Umbilical cord (tissue), 2 donors: ENCODE results near the gene NPIPB4. TPM values are rescaled to one million over a fixed set of nuclear protein-coding genes. Genes with fewer than 3 reads are reported as not detected.
"Not testable (repeated sequence)": the region's sequence is repeated elsewhere in the genome, so short reads cannot be mapped to it uniquely, and the experiment has no call there.

Source experiments
- DNase-seq: peaks from one replicate; pipeline ENCODE4 v3.0.0-alpha.2; 2015; ENCODE audit warnings: low spot score
- total RNA-seq: library from RNA; depleted of rRNA; stranded (reverse); fragments of >200 nt; gene quantifications from one replicate; pipeline ENCODE4 v1.2.3, GENCODE V29; 2014; ENCODE audit warnings: low replicate concordance; ENCODE audit not compliant: insufficient read depth

Gene NPIPB4
- 83.3 TPM for total RNA-seq

- DNase-seq = not testable (repeated sequence)
Measured at GRCh38 chr16:21857656-21858055, at the start of gene NPIPB4. Gene NPIPB4 (minus strand): TSS chr16:21857756. CDS start chr16:21857378, 378 bp downstream.

DNA sequence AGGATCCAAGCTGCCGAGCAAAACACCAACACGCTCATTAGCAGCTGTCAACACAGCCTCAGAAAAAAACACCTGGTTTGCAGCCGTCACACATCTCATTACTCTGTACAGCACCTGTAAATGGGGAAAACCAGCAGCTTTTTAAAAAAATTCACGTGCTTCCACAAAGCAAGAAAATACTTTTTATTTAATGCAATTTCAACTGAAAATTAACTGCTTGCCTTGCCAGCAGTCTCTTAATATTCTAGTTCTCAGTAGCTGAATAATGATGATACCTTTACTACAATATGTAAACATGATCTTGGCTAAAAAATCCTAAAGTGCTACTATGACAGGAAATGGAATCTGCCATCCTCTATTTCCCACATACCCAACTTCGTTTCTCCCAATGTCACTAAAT lies 41.4 kb upstream of the NPIPB4 start:
- DNase-seq = not testable (repeated sequence)

- DNase-seq = not testable (repeated sequence)
Measured at GRCh38 chr16:21881988-21882387, 24.4 kb upstream of the NPIPB4 start.

- DNase-seq = not testable (repeated sequence)
Measured at GRCh38 chr16:21837186-21837585, 20.4 kb downstream of the NPIPB4 start.

- DNase-seq = not testable (repeated sequence)
Measured at GRCh38 chr16:21836334-21836733, 21.2 kb downstream of the NPIPB4 start.

GRCh38 chr16:21835747-21836146 lies 21.8 kb downstream of the NPIPB4 start:
- not testable (repeated sequence) for DNase-seq

GRCh38 chr16:21834211-21834610 lies 23.3 kb downstream of the NPIPB4 start:
- DNase-seq = not testable (repeated sequence)

DNA sequence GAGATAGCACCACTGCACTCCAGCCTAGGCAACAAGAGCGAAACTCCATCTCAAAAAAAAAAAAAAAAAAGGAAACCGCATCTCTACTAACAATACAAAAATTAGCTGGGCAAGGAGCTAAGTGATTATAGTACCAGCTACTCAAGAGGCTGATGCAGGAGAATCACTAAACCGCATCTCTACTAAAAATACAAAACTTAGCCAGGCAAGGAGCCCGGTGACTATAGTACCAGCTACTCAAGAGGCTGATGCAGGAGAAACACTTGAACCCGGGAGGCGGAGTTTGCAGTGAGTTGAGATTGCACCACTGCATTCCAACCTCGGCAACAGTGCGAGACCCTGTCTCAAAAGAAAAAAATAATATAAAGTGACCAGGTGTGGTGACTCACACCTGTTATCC lies 27.6 kb downstream of the NPIPB4 start:
- DNase-seq = not testable (repeated sequence)

GRCh38 chr16:21826067-21826706 lies 31.4 kb downstream of the NPIPB4 start:
- DNase-seq = not testable (repeated sequence)

- not testable (repeated sequence) for DNase-seq
Measured at GRCh38 chr16:21825526-21825925, 32.0 kb downstream of the NPIPB4 start.

DNA sequence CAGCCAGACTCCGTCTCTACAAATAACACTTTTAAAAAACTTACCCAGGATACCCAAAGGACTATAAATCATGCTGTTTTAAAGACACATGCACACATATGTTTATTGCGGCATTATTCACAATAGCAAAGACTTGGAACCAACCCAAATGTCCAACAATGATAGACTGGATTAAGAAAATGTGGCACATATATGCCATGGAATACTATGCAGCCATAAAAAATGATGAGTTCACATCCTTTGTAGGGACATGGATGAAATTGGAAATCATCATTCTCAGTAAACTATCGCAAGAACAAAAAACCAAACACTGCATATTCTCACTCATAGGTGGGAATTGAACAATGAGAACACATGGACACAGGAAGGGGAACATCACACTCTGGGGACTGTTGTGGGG lies 34.3 kb downstream of the NPIPB4 start:
- not testable (repeated sequence) for DNase-seq

DNA sequence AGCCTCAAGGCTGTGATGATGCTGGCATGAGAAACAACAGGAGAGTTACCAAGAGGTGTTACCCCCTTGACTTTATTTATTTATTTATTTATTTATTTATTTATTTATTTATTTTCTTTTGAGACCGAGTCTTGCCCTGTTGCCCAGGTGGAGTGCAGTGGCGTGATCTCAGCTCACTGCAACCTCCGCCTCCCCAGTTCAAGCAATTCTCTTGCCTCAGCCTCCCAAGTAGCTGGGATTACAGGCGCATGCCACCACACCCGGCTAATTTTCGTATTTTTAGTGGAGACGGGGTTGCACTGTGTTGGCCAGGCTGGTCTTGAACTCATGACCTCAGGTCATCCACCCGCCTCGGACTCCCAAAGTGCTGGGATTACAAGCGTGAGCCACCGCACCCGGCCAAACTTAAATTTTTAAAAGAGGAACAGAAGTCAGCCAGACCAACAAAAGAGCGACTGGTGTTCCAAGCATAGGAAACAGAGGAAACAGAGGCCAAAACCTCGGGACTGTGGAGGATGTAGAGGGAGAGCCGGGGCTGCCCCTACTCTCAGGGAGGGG lies 36.6 kb downstream of the NPIPB4 start:
- DNase-seq = not testable (repeated sequence)

DNA sequence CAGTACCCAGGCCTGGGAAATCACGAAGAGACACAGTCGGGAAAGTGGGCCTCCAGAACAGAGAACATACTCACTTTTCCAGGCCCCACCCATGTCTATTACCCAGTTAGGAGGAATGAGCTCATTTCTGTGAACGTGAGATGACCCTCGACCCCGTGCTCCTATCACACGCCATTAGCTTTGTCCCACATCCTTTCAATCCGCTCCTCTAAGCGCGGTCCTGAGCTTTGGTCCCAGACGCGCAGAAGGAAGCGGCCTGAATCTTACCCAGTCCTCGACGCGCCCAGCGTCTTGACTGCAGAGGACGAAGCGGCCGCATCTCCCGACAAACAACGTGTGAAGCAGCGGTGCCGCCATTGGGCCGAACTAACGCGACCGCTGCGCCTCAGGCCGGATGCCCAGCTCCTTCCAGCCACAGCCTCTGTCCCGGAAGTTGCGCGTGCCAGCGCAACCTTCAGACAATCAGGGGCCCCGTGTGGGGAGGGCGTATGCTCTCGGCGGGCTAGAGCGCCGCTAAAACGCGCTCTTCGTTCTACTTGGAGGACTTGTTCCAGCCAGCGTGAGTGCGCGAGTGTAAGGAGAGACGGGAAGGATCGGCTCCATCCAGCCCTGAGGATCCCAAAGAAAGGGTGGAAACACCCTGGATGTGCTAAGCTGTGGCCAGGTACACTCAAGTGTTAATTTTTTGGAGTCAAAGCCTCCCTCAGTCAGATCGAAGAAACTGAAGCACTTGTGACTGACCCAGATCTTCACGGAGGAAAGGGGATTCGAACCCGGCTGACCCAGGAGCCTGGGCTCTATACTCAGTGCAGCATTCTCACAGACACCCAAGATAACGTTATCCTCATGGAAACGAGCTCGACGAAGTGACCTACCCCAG lies 37.3 kb downstream of the NPIPB4 start:
- peak; percentile 86 for DNase-seq

- not testable (repeated sequence) for DNase-seq
Measured at GRCh38 chr16:21819617-21820016, 37.9 kb downstream of the NPIPB4 start.

DNA sequence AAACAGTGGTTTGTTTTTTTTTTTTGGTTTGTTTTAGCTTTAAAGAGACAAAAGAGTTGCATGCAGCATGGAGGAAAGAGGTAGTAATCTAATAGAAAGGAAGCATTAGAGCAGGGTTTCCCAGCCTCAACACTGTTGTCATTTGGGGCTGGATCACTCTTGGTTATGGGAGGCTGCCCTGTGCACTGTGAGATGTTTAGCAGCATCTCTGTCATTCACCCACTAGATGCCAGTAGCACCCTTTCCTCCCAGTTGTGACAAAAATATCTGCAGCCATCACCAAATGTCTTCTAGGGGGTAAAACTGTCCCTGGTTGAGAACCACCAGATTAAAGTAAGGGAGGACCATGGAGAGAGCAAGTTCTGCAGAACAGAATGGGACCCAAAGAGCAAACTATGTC lies 40.5 kb downstream of the NPIPB4 start:
- DNase-seq = not testable (repeated sequence)

- not testable (repeated sequence) for DNase-seq
Measured at GRCh38 chr16:21815694-21816093, 41.9 kb downstream of the NPIPB4 start.

- DNase-seq = not testable (repeated sequence)
Measured at GRCh38 chr16:21802375-21802663, 55.2 kb downstream of the NPIPB4 start.

- DNase-seq = not testable (repeated sequence)
Measured at GRCh38 chr16:21801538-21802374, 55.8 kb downstream of the NPIPB4 start.

DNA sequence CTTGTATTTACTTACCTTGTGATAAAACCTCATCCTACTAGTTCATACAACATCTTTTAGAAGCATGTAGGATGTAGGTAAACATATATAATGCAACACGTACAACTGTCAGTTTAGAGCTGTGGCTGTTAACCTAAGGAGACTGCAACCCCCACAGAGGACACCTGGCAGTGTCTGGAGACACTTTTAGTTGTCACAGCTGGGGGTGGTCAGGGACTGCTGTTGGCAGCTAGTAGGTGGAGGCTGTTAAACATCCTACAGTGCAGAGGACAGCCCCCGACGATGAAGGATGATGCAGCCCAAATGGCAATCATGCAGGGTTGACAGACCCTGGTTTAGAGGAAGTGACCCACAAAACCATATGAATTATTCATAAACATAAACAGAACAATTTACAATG lies 59.0 kb downstream of the NPIPB4 start:
- DNase-seq = not testable (repeated sequence)

DNA sequence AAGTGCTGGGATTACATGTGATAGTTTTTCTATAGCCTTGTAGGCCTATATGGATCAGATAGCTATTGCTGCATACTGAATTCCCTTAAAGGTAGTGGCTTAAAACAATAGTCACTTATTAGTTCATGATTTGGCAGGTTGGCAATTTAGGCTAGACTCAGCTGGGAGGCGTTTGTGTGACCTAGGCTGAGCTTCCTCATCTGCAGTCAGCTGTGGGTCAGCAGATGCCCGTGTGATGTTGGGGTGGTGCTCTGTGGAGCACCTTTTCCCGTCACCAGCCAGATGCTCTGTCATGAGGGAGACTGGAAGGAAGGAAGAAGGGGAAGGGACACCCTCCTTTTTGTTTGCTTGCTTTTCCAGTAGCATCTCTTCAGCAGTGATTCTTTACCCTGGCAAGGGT lies 64.2 kb downstream of the NPIPB4 start:
- not testable (repeated sequence) for DNase-seq

- not testable (repeated sequence) for DNase-seq
Measured at GRCh38 chr16:21790506-21790905, 67.0 kb downstream of the NPIPB4 start.
